Endothelial cell of umbilical vein (primary cell): ENCODE measurements around the gene NPIPA1. TPM values are rescaled to one million over a fixed set of nuclear protein-coding genes. Genes with fewer than 3 reads are reported as not detected.

Source experiments
- BruUV-seq: library from RNA; stranded (reverse); fragments of 400-500 nt; replicated peaks from 2 replicates; lab custom pipeline; 2021; lab: Mats Ljungman, UMichigan
- CTCF ChIA-PET: fragments of 300-600, 350-600 bp; sonication (Branson Sonifier 250); formaldehyde crosslinking; loops from one replicate; lab custom pipeline; 2021; ENCODE audit warnings: antibody characterized with exemption, inconsistent platforms; lab: Charles Lee
- POLR2A ChIA-PET: fragments of 300-600, 350-600 bp; sonication (Branson Sonifier 250); formaldehyde crosslinking; loops from one replicate; lab custom pipeline; 2021; ENCODE audit warnings: antibody characterized with exemption, inconsistent platforms; lab: Charles Lee
- DNase-seq: peaks from one replicate; pipeline ENCODE4 v3.0.0-alpha.2; 2011; ENCODE audit warnings: low read depth, low spot score
- FAIRE-seq: peaks from 2 replicates; lab custom pipeline; 2011; peaks lifted over from hg19 to GRCh38; lab: Jason Lieb, UNC
- H2AFZ ChIP-seq: 2 replicates; pipeline ENCODE4 v1.6.0; 2012; ENCODE audit warnings: low read depth, low read length, control low read depth, inconsistent platforms
- H3K27ac ChIP-seq: 2 replicates; pipeline ENCODE4 v1.5.1; 2011; ENCODE audit warnings: low read depth, mild to moderate bottlenecking, control low read depth, low read length, moderate library complexity; ENCODE audit not compliant: insufficient read depth
- H3K27me3 ChIP-seq, 2 experiments: 2 replicates each; pipeline versions ENCODE4 v1.6.0 to v1.6.1; 2011; ENCODE audit warnings: low read length in 2 of 2, mixed read lengths in 1 of 2; ENCODE audit not compliant: control insufficient read depth in 2 of 2, insufficient read depth in 2 of 2
- H3K36me3 ChIP-seq, 2 experiments: 2 replicates in 1 of 2; 3 replicates in 1 of 2; pipeline ENCODE4 v1.5.1; 2011; ENCODE audit warnings: low read length in 2 of 2, mild to moderate bottlenecking in 1 of 2, moderate library complexity in 1 of 2; ENCODE audit not compliant: control insufficient read depth in 2 of 2, insufficient read depth in 2 of 2; ENCODE audit errors: extremely low read depth in 1 of 2
- H3K4me1 ChIP-seq: 3 replicates; pipeline ENCODE4 v1.5.1; 2011; ENCODE audit warnings: mild to moderate bottlenecking, low read length; ENCODE audit not compliant: control insufficient read depth, insufficient read depth; ENCODE audit errors: extremely low read depth
- H3K4me2 ChIP-seq: 2 replicates; pipeline ENCODE4 v1.6.1; 2011; ENCODE audit warnings: low read length, control low read depth, mixed read lengths; ENCODE audit not compliant: insufficient read depth
- H3K4me3 ChIP-seq, 3 experiments: fragments of 200-600 bp in 1 of 3; sonication (generic), shearing (Covaris generic) in 1 of 3; replicated peaks in 1 of 3; 2 replicates each; pipeline ENCODE4 v1.5.1; 2011 to 2016; ENCODE audit warnings: control low read depth in 3 of 3, low read length in 3 of 3, mild to moderate bottlenecking in 2 of 3, inconsistent platforms in 1 of 3, low read depth in 1 of 3, moderate library complexity in 1 of 3; ENCODE audit not compliant: insufficient read depth in 1 of 3
- H3K79me2 ChIP-seq: 2 replicates; pipeline ENCODE4 v1.6.0; 2012; ENCODE audit warnings: low read length, inconsistent platforms; ENCODE audit not compliant: control insufficient read depth, insufficient read depth
- H3K9ac ChIP-seq: replicated peaks from 2 replicates; pipeline ENCODE3; 2011; ENCODE audit warnings: low read length, control low read depth; ENCODE audit not compliant: insufficient read depth; ENCODE audit errors: extremely low read depth
- H3K9me1 ChIP-seq: replicated peaks from 3 replicates; pipeline ENCODE4 v1.6.0; 2011; ENCODE audit warnings: mild to moderate bottlenecking, low read length; ENCODE audit not compliant: control insufficient read depth, insufficient read depth; ENCODE audit errors: extremely low read depth
- H3K9me3 ChIP-seq: replicated peaks from 2 replicates; pipeline ENCODE4 v1.5.1; 2012; ENCODE audit warnings: low read length, inconsistent platforms; ENCODE audit not compliant: control insufficient read depth, insufficient read depth
- H4K20me1 ChIP-seq: replicated peaks from 2 replicates; pipeline ENCODE3; 2011; ENCODE audit warnings: mild to moderate bottlenecking, low read length; ENCODE audit not compliant: control insufficient read depth, insufficient read depth; ENCODE audit errors: extremely low read depth
- EZH2 ChIP-seq: IDR thresholded peaks from 2 replicates; pipeline ENCODE4 v1.6.1; 2012; ENCODE audit warnings: borderline replicate concordance, low read depth, mild to moderate bottlenecking, moderate library complexity, low read length, inconsistent platforms; ENCODE audit not compliant: severe bottlenecking
- FOS ChIP-seq: IDR thresholded peaks from 2 replicates; pipeline ENCODE4 v1.6.1; 2011; ENCODE audit warnings: mild to moderate bottlenecking, low read length, moderate library complexity, borderline replicate concordance; ENCODE audit not compliant: insufficient read depth
- GATA2 ChIP-seq: IDR thresholded peaks from 2 replicates; pipeline ENCODE4 v1.7.0; 2011; ENCODE audit warnings: low read depth, mild to moderate bottlenecking, moderate library complexity, mixed read lengths, low read length; ENCODE audit not compliant: insufficient read length, insufficient read depth
- JUN ChIP-seq: IDR thresholded peaks from 2 replicates; pipeline ENCODE4 v1.6.1; 2011; ENCODE audit warnings: borderline replicate concordance, low read depth; ENCODE audit not compliant: insufficient read length, insufficient read depth
- MYC ChIP-seq: IDR thresholded peaks from one replicate; pipeline ENCODE4 v1.6.1; 2011; ENCODE audit warnings: mild to moderate bottlenecking, low read depth, low read length
- POLR2A ChIP-seq: IDR thresholded peaks from 2 replicates; pipeline ENCODE4 v1.6.1; 2012; ENCODE audit warnings: low read depth, mild to moderate bottlenecking, control low read depth, low read length
- POLR2AphosphoS5 ChIP-seq: IDR thresholded peaks from 2 replicates; pipeline ENCODE4 v1.6.1; 2012; ENCODE audit warnings: low read depth, mild to moderate bottlenecking, control low read depth, low read length, moderate library complexity; ENCODE audit not compliant: insufficient read depth
- dilution Hi-C: fragments of 300-500 bp; cut with MboI; formaldehyde crosslinking; loops from one replicate; pipeline ENCODE4 v1.15.0; 2019; ENCODE audit warnings: low sequenced_read_pairs; ENCODE audit not compliant: extremely low pct_ligation_motif_present
- intact Hi-C: fragments of 100-400 bp; cut with micrococcal nuclease; formaldehyde crosslinking; loops from one replicate; pipeline ENCODE4 v1.10.0; 2022
- polyA plus RNA-seq, 4 experiments: library from polyadenylated mRNA; depleted of rRNA in 3 of 4; stranded (reverse) in 3 of 4; unstranded in 1 of 4; fragments of >200 nt; gene quantifications; 2 replicates each; pipeline versions ENCODE4 v1.2.1 to v1.2.3, GENCODE V29; 2011 to 2012; ENCODE audit warnings: missing spikeins in 1 of 4
- total RNA-seq: library from RNA; stranded (reverse); gene quantifications from 2 replicates; pipeline ENCODE4 v1.2.3, GENCODE V29; 2021
- TF ChIP-seq, protein P1 (sequence below): IDR thresholded peaks from 2 replicates; pipeline ENCODE4 v1.6.1; 2011; ENCODE audit not compliant: insufficient read depth, insufficient read length
- TF ChIP-seq, protein P2 (sequence below), 2 donors: IDR thresholded peaks; 1 replicate in 1 of 2; 2 replicates in 1 of 2; pipeline ENCODE4 v1.5.1; 2011; ENCODE audit warnings: low read length in 2 of 2, mild to moderate bottlenecking in 2 of 2, moderate library complexity in 2 of 2, control low read depth in 1 of 2, inconsistent platforms in 1 of 2, low read depth in 1 of 2; ENCODE audit not compliant: insufficient read depth in 1 of 2; ENCODE audit errors: extremely low read depth in 1 of 2

NPIPA1 gene
- total and polyA plus RNA-seq, 2 donors (not counting 3 experiments of a cell fraction or from before 2014, with no cell fraction given): 53.2 to 96.1 TPM

DNA sequence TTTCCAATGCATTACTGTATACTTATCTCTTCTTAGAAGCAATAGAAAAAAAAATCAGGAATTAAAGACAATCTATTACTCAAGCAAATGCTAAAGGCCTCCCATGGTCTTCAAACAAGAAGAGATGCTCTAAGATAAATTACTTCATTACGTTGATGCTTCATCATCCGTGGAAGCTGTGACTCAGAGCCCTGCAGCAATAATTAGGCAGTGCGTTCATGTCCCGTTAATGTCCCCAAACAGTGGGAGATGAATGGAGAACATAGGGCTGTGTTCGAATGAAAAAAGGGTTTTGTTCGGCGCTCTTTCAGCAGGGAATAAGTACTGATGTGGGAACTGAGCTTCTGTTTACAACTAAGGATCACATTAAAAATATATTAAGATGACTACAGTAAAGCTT lies 21.7 kb downstream of the NPIPA1 start:
- H3K27me3 ChIP-seq: peaks cover 5 to 9% of the 10 kb centered on the region in 2 experiments
- H2AFZ ChIP-seq: no peak overlapping the region
- H3K4me1 ChIP-seq: no peaks in the 10 kb centered on the region
- no peak for TF ChIP-seq GATA2
- no peak for TF ChIP-seq POLR2AphosphoS5
- TF ChIP-seq, protein P1, sequence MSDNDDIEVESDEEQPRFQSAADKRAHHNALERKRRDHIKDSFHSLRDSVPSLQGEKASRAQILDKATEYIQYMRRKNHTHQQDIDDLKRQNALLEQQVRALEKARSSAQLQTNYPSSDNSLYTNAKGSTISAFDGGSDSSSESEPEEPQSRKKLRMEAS: no peak
- TF ChIP-seq FOS: no peak
- no peak for TF ChIP-seq POLR2A
- no peak for TF ChIP-seq EZH2
- H3K9me1 ChIP-seq: no peaks in the 10 kb centered on the region
- H4K20me1 ChIP-seq: peaks cover 4% of the 10 kb centered on the region
- H3K4me3 ChIP-seq: no peak overlapping the region
- no peaks in the 10 kb centered on the region for H3K79me2 ChIP-seq
- no peaks in the 10 kb centered on the region for H3K36me3 ChIP-seq
- dilution Hi-C loops: no loop called here
- no TSS peak for BruUV-seq
- H3K27ac ChIP-seq: no peak overlapping the region
- no peak for FAIRE-seq
- no peak overlapping the region for H3K4me2 ChIP-seq
- no peaks in the 10 kb centered on the region for H3K9me3 ChIP-seq
- H3K9ac ChIP-seq: no peak overlapping the region
- intact Hi-C loops: no loop called here
- POLR2A ChIA-PET: no interaction called here
- no peak for DNase-seq
- CTCF ChIA-PET: interaction anchor here (1.7 kb wide), 1 partner anchor 10 kb away, joined by 4 read pairs; no protein-coding TSS in a partner anchor

DNA sequence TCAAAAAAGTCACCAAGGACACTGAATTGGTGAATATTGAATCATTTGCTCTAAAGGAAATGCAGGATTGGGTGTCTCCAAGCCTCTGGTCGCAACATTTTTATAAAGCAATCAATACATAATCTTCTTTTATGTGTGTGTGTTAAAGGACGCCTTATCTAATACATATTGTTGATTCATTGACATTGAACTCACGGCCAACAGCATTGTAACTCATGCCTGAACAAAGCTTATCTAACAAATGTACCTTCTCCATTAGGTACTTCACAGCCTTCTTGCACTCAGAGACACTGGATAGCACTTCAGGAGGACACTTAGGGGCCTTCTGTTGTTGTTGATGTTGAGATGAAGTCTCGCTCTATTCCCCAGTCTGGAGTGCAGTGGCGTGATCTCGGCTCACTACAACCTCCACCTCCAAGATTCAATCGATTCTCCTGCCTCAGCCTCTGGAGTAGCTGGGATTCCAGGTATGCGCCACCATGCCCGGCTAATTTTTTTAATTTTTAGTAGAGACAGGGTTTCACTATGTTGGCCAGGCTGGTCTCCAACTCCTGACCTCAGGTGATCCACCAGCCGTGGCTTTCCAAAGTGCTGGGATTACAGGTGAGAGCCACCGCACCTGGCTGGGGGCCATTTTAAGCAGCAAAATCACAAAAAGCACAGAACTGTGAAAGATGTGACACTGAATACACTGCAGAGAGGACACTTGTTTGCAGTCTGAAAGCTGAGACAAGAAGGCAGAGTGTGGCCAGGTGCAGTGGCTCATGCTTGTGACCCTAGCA lies 24.4 kb downstream of the NPIPA1 start:
- no peak overlapping the region for H3K4me3 ChIP-seq
- BruUV-seq: no TSS peak
- dilution Hi-C loops (no loop called here), intact Hi-C loops (no loop called here)
- H3K36me3 ChIP-seq: no peaks in the 10 kb centered on the region
- H3K4me1 ChIP-seq: no peaks in the 10 kb centered on the region
- H3K4me2 ChIP-seq: no peak overlapping the region
- ChIA-PET CTCF (interaction anchor here (1.1 kb wide), 1 partner anchor 111 kb away, joined by 3 read pairs; no protein-coding TSS in a partner anchor), POLR2A (no interaction called here)
- TF ChIP-seq MYC: no peak
- no peak for TF ChIP-seq GATA2
- no peak for TF ChIP-seq JUN
- TF ChIP-seq FOS: no peak
- TF ChIP-seq, protein P2, sequence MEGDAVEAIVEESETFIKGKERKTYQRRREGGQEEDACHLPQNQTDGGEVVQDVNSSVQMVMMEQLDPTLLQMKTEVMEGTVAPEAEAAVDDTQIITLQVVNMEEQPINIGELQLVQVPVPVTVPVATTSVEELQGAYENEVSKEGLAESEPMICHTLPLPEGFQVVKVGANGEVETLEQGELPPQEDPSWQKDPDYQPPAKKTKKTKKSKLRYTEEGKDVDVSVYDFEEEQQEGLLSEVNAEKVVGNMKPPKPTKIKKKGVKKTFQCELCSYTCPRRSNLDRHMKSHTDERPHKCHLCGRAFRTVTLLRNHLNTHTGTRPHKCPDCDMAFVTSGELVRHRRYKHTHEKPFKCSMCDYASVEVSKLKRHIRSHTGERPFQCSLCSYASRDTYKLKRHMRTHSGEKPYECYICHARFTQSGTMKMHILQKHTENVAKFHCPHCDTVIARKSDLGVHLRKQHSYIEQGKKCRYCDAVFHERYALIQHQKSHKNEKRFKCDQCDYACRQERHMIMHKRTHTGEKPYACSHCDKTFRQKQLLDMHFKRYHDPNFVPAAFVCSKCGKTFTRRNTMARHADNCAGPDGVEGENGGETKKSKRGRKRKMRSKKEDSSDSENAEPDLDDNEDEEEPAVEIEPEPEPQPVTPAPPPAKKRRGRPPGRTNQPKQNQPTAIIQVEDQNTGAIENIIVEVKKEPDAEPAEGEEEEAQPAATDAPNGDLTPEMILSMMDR (IDR thresholded peaks at IDR 0.05; ENCODE audit: extremely low read depth in 1 of 2, insufficient read depth in 1 of 2, low read depth in 1 of 2, low read length in 2 of 2): no peak
- TF ChIP-seq POLR2A: no peak
- no peak for TF ChIP-seq POLR2AphosphoS5
- no peak for TF ChIP-seq EZH2
- TF ChIP-seq, protein P1: no peak
- H3K27ac ChIP-seq: no peak overlapping the region
- H3K9me1 ChIP-seq: no peaks in the 10 kb centered on the region
- peaks cover 4% of the 10 kb centered on the region for H4K20me1 ChIP-seq
- H3K27me3 ChIP-seq: peaks cover 9% of the 10 kb centered on the region in 2 experiments
- H3K9ac ChIP-seq: no peak overlapping the region
- no peak for FAIRE-seq
- no peak overlapping the region for H2AFZ ChIP-seq
- no peak for DNase-seq
- no peaks in the 10 kb centered on the region for H3K79me2 ChIP-seq
- no peaks in the 10 kb centered on the region for H3K9me3 ChIP-seq
